Body of pancreas (tissue), 4 donors: Measurements from ENCODE around the gene ANKRD44. TPM values are rescaled to one million over a fixed set of nuclear protein-coding genes. Genes with fewer than 3 reads are reported as not detected.

Source experiments
- ATAC-seq: fragments of 150-250 bp; one replicate; pipeline ENCODE4 v1.9.1; 2016
- DNase-seq, 4 donors: peaks; one replicate each; pipeline ENCODE4 v3.0.0-alpha.2; 2019
- H3K27ac ChIP-seq, 4 donors: fragments of 200-600 bp; sonication (generic); 1 replicate in 3 of 4; 2 replicates in 1 of 4; pipeline versions ENCODE4 v1.5.1 to v1.6.1; 2016 to 2019; ENCODE audit warnings: mild to moderate bottlenecking in 1 of 4, mixed read lengths in 1 of 4, moderate library complexity in 1 of 4
- H3K27me3 ChIP-seq, 2 donors: fragments of 200-600 bp; sonication (generic); one replicate each; pipeline ENCODE4 v1.6.0; 2016; ENCODE audit warnings: mild to moderate bottlenecking in 1 of 2
- H3K36me3 ChIP-seq, 2 donors: fragments of 200-600 bp; sonication (generic); replicated peaks in 1 of 2; 2 replicates each; pipeline ENCODE4 v1.5.1; 2016; ENCODE audit warnings: low read depth in 2 of 2; ENCODE audit not compliant: insufficient read depth in 1 of 2
- H3K4me1 ChIP-seq: fragments of 200-600 bp; sonication (generic); one replicate; pipeline ENCODE4 v1.6.0; 2016
- H3K4me3 ChIP-seq, 2 donors: fragments of 200-600 bp; sonication (generic); 1 replicate in 1 of 2; 2 replicates in 1 of 2; pipeline ENCODE4 v1.5.1; 2016 to 2019
- H3K9me3 ChIP-seq, 3 donors: fragments of 200-600 bp; sonication (generic); 1 replicate in 2 of 3; 2 replicates in 1 of 3; pipeline ENCODE4 v1.5.1; 2016
- POLR2A ChIP-seq, 3 donors: fragments of 450-650 bp; IDR thresholded peaks; one replicate each; pipeline ENCODE4 v1.6.1; 2016; ENCODE audit warnings: antibody characterized with exemption in 3 of 3, mild to moderate bottlenecking in 2 of 3
- WGBS, 2 donors: methylation state at CpG; one replicate each; pipeline ENCODE4 v1.1.5; 2017; 5-methylcytosine and 5-hydroxymethylcytosine counted together
- intact Hi-C: fragments of 100-400 bp; cut with DNase I; formaldehyde crosslinking; loops from one replicate; pipeline ENCODE4 v1.15.1; 2023
- total RNA-seq, 2 donors: library from RNA; depleted of rRNA; stranded (reverse); fragments of >200 nt; gene quantifications; one replicate each; pipeline ENCODE4 v1.1.0, GENCODE V29; 2016
- TF ChIP-seq, protein P1 (sequence below), 7 experiments: fragments of 450-650 bp in 4 of 7; fragments of 200-600 bp in 3 of 7; sonication (generic) in 3 of 7; IDR thresholded peaks; one replicate each; pipeline ENCODE4 v1.5.1; 2016 to 2019; ENCODE audit warnings: antibody characterized with exemption in 7 of 7

Gene ANKRD44
- total RNA-seq, 2 donors from 2014 or later: 12.2 TPM

DNA sequence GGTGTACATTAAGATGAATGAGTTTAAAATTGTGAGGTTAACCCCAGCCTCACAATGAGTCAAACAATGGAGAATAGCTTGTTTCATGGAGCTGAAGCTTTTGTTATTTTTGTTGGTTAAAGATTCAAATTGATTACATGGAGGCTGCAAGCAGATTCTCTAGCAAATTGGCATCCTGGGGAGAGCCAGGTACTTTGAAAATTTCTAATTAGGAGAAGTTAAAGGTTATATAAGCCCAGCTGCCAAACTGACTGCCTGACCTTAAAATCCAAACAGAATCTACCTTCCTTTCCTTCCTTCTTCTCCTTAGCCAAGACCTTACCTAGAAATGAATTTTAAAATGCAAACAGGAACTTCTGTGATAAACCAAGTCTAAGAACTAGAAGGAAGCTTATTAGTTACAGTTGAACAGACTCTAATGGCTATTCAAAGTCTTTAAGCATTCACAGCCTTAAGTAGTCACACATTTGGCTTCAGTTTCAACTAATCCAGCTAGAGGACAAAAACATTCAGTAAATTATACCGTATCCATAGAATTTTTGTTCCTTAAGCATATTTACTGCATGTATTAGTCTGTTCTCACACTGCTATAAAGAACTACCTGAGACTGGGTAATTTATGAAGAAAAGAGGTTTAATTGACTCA is 352.6 kb downstream of the ANKRD44 start:
- WGBS, 2 donors: 87 to 88% methylated on average over 1 of the region's 1 CpG
- H3K27ac ChIP-seq: no peak overlapping the region
- H3K4me1 ChIP-seq: peaks cover 16% of the 10 kb centered on the region
- no peak overlapping the region for H3K4me3 ChIP-seq
- ATAC-seq: no peak
- intact Hi-C loops: no loop called here
- no peak for TF ChIP-seq POLR2A (IDR thresholded peaks at IDR 0.05)
- TF ChIP-seq, protein P1, sequence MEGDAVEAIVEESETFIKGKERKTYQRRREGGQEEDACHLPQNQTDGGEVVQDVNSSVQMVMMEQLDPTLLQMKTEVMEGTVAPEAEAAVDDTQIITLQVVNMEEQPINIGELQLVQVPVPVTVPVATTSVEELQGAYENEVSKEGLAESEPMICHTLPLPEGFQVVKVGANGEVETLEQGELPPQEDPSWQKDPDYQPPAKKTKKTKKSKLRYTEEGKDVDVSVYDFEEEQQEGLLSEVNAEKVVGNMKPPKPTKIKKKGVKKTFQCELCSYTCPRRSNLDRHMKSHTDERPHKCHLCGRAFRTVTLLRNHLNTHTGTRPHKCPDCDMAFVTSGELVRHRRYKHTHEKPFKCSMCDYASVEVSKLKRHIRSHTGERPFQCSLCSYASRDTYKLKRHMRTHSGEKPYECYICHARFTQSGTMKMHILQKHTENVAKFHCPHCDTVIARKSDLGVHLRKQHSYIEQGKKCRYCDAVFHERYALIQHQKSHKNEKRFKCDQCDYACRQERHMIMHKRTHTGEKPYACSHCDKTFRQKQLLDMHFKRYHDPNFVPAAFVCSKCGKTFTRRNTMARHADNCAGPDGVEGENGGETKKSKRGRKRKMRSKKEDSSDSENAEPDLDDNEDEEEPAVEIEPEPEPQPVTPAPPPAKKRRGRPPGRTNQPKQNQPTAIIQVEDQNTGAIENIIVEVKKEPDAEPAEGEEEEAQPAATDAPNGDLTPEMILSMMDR (IDR thresholded peaks at IDR 0.05): no peak
- DNase-seq: no peak
- H3K9me3 ChIP-seq: no peaks in the 10 kb centered on the region
- no peaks in the 10 kb centered on the region for H3K27me3 ChIP-seq
- no peaks in the 10 kb centered on the region for H3K36me3 ChIP-seq

DNA sequence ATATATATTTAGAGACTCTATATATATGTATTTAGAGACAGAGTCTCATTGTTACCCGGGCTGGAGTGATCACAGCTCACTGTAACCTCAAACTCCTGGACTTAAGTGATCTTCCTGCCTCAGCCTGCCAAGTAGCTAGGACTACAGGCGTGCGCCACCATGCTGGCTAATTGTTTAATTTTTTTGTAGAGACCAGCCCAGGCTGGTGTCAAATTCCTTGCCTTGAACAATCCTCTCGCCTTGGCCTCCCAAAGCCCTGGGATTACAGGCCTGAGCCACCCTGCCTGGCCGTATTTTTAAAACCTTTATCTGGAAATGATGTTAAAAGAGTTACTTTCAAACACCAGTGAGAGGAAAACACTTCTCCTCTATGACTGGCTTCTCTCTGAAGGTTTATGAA is 353.1 kb downstream of the ANKRD44 start:
- H3K27ac ChIP-seq: no peak overlapping the region
- ATAC-seq (no peak), DNase-seq (no peak)
- WGBS, 2 donors: 93 to 97% methylated on average over 5 of the region's 5 CpGs
- no peaks in the 10 kb centered on the region for H3K9me3 ChIP-seq
- no peak for TF ChIP-seq POLR2A (IDR thresholded peaks at IDR 0.05)
- TF ChIP-seq, protein P1 (IDR thresholded peaks at IDR 0.05): no peak
- no peaks in the 10 kb centered on the region for H3K36me3 ChIP-seq
- intact Hi-C loops: no loop called here
- no peak overlapping the region for H3K4me3 ChIP-seq
- H3K27me3 ChIP-seq: no peaks in the 10 kb centered on the region
- H3K4me1 ChIP-seq: peaks cover 14% of the 10 kb centered on the region

DNA sequence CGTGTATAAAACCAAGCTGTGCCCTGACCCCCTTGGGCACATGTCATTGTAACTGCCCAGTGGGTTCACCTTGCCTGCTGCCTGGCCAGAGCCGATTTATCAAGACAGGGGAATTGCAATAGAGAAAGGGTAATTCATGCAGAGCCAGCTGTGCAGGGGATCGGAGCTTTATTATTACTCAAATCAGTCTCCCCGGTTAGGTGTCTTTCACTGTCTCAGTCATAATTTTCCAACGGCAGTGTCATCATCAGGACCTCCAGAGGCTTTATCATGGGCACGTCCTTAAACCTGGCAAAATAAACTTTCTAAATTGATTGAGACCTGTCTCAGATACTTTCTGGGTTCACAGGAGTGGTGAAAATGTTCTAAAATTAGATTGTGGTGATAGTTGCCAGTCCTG is 354.5 kb downstream of the ANKRD44 start:
- TF ChIP-seq, protein P1 (IDR thresholded peaks at IDR 0.05): no peak
- TF ChIP-seq POLR2A (IDR thresholded peaks at IDR 0.05): no peak
- Histone ChIP-seq H3K9me3 (no peaks in the 10 kb centered on the region), H3K36me3 (no peaks in the 10 kb centered on the region), H3K4me1 (peaks cover 14% of the 10 kb centered on the region), H3K27ac (no peak overlapping the region), H3K4me3 (no peak overlapping the region), H3K27me3 (no peaks in the 10 kb centered on the region)
- DNase-seq (no peak), ATAC-seq (no peak)
- intact Hi-C loops: no loop called here
- 50 to 60% methylated on average over 6 of the region's 6 CpGs for WGBS, 2 donors

DNA sequence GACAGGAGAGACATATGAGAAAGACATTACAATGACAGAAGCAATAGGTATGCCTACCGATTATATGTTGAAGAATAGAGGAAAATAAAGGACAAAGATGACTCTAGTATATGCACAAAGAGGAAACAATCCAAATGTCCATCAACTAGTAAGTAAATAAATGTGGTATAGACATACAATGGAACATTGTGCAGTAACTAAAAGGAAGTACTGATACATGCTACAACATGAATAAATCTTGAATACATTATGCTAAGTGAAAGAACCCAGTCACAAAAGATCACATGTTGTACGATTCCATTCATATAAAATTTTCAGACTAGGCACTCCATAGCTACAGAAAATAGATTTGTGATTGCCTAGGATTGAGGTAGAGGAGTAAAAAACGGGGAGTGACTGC is 355.5 kb downstream of the ANKRD44 start:
- intact Hi-C loops: no loop called here
- WGBS, 2 donors: 62 to 72% methylated on average over 3 of the region's 3 CpGs
- Histone ChIP-seq H3K4me3 (no peak overlapping the region), H3K9me3 (no peaks in the 10 kb centered on the region), H3K4me1 (peaks cover 14% of the 10 kb centered on the region), H3K36me3 (no peaks in the 10 kb centered on the region), H3K27me3 (no peaks in the 10 kb centered on the region), H3K27ac (no peak overlapping the region)
- no peak for ATAC-seq
- no peak for DNase-seq
- TF ChIP-seq, protein P1 (IDR thresholded peaks at IDR 0.05): no peak
- no peak for TF ChIP-seq POLR2A (IDR thresholded peaks at IDR 0.05)

DNA sequence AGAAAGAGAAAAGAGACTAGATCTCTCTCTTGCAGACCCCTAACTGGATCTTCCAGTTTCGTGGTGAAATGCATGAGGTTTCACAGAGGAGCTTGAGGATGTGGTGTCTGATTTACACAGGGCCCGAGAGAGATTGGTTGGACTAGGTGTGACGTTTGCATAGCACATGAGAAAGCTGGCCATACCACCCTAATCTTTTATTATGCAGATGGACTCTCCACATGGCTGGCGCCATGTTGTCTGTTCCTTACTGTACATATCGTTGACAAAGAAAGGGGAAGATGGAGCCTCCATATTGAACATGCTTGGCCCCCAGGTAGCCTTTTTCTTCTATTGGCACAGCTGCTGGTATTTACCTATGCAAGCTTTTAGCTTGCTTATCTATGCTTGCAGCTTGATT is 356.6 kb downstream of the ANKRD44 start:
- no peaks in the 10 kb centered on the region for H3K36me3 ChIP-seq
- no peak for TF ChIP-seq POLR2A (IDR thresholded peaks at IDR 0.05)
- TF ChIP-seq, protein P1 (IDR thresholded peaks at IDR 0.05): no peak
- H3K4me3 ChIP-seq: no peak overlapping the region
- DNase-seq: no peak
- H3K9me3 ChIP-seq: no peaks in the 10 kb centered on the region
- H3K27ac ChIP-seq: no peak overlapping the region
- 61 to 64% methylated on average over 5 of the region's 5 CpGs for WGBS, 2 donors
- no peaks in the 10 kb centered on the region for H3K27me3 ChIP-seq
- no peak for ATAC-seq
- intact Hi-C loops: no loop called here
- peaks cover 7% of the 10 kb centered on the region for H3K4me1 ChIP-seq
